Trophoblast cell (in vitro differentiated cells and primary cell): ENCODE data around the gene CRIM1.

ENCODE experiments used
- DNase-seq, 2 donors: peaks; one replicate each; pipeline ENCODE4 v3.0.0-alpha.2; 2016
- H2AFZ ChIP-seq: 2 replicates; pipeline ENCODE4 v1.6.1; 2013; ENCODE audit warnings: low read length, moderate library complexity, mild to moderate bottlenecking; ENCODE audit not compliant: insufficient read depth, poor library complexity
- H2AK5ac ChIP-seq: 2 replicates; pipeline ENCODE4 v1.6.1; 2013; ENCODE audit warnings: mild to moderate bottlenecking, low read length
- H2BK120ac ChIP-seq: 2 replicates; pipeline ENCODE4 v1.6.1; 2013; ENCODE audit warnings: low read length, mild to moderate bottlenecking, moderate library complexity; ENCODE audit not compliant: insufficient read depth, poor library complexity
- H2BK12ac ChIP-seq: 2 replicates; pipeline ENCODE4 v1.6.1; 2013; ENCODE audit warnings: mild to moderate bottlenecking, low read length, moderate library complexity
- H2BK5ac ChIP-seq: 2 replicates; pipeline ENCODE4 v1.6.1; 2013; ENCODE audit warnings: low read length, low read depth, moderate library complexity, mild to moderate bottlenecking; ENCODE audit not compliant: poor library complexity
- H3K14ac ChIP-seq: 2 replicates; pipeline ENCODE4 v1.6.1; 2013; ENCODE audit warnings: mild to moderate bottlenecking, low read length
- H3K18ac ChIP-seq: 2 replicates; pipeline ENCODE4 v1.6.1; 2013; ENCODE audit warnings: mild to moderate bottlenecking, low read length
- H3K23ac ChIP-seq: 2 replicates; pipeline ENCODE4 v1.6.1; 2013; ENCODE audit warnings: low read length
- H3K27ac ChIP-seq: 2 replicates; pipeline ENCODE4 v1.5.1; 2013; ENCODE audit warnings: low read depth, mild to moderate bottlenecking, inconsistent platforms, low read length, moderate library complexity
- H3K27me3 ChIP-seq: 2 replicates; pipeline ENCODE4 v1.6.1; 2013; ENCODE audit warnings: inconsistent platforms, mild to moderate bottlenecking, low read length, moderate library complexity; ENCODE audit not compliant: insufficient read depth
- H3K36me3 ChIP-seq, 2 experiments: 1 replicate in 1 of 2; 2 replicates in 1 of 2; pipeline ENCODE4 v1.6.1; 2013; ENCODE audit warnings: low read length in 2 of 2, mild to moderate bottlenecking in 2 of 2, moderate library complexity in 1 of 2; ENCODE audit not compliant: insufficient read depth in 2 of 2, control insufficient read depth in 1 of 2
- H3K4ac ChIP-seq: 2 replicates; pipeline ENCODE4 v1.6.1; 2013; ENCODE audit warnings: low read depth, mild to moderate bottlenecking, low read length, moderate library complexity
- H3K4me1 ChIP-seq, 2 experiments: 1 replicate in 1 of 2; 2 replicates in 1 of 2; pipeline ENCODE4 v1.6.1; 2013; ENCODE audit warnings: low read length in 2 of 2, mild to moderate bottlenecking in 2 of 2, moderate library complexity in 1 of 2; ENCODE audit not compliant: insufficient read depth in 2 of 2, control insufficient read depth in 1 of 2
- H3K4me2 ChIP-seq: 2 replicates; pipeline ENCODE4 v1.6.1; 2013; ENCODE audit warnings: inconsistent platforms, mild to moderate bottlenecking, low read length, moderate library complexity
- H3K4me3 ChIP-seq: 2 replicates; pipeline ENCODE4 v1.5.1; 2013; ENCODE audit warnings: mild to moderate bottlenecking, low read depth, low read length, inconsistent platforms
- H3K79me1 ChIP-seq: one replicate; pipeline ENCODE4 v1.6.1; 2013; ENCODE audit warnings: low read length
- H3K79me2 ChIP-seq: 2 replicates; pipeline ENCODE4 v1.6.1; 2013; ENCODE audit warnings: low read length, mild to moderate bottlenecking; ENCODE audit not compliant: control insufficient read depth, insufficient read depth, poor library complexity
- H3K9ac ChIP-seq: 2 replicates; pipeline ENCODE4 v1.6.1; 2013; ENCODE audit warnings: mild to moderate bottlenecking, low read length
- H3K9me3 ChIP-seq: 2 replicates; pipeline ENCODE4 v1.6.1; 2013; ENCODE audit warnings: low read depth, mild to moderate bottlenecking, control low read depth, inconsistent platforms, low read length; ENCODE audit not compliant: insufficient read depth
- H4K12ac ChIP-seq: 2 replicates; pipeline ENCODE4 v1.6.1; 2013; ENCODE audit warnings: low read depth, mild to moderate bottlenecking, low read length, moderate library complexity
- H4K8ac ChIP-seq: 2 replicates; pipeline ENCODE4 v1.6.1; 2013; ENCODE audit warnings: low read depth, mild to moderate bottlenecking, low read length, moderate library complexity
- H4K91ac ChIP-seq: one replicate; pipeline ENCODE4 v1.6.1; 2013; ENCODE audit warnings: low read depth, mild to moderate bottlenecking, low read length, moderate library complexity
- WGBS: extraction: QIAGEN DNeasy Blood & Tissue Kit; methylation state at CpG from one replicate; pipeline ENCODE4 v1.1.7; 2013; ENCODE audit warnings: missing lambda C conversion rate; ENCODE audit not compliant: insufficient read length, insufficient coverage; ENCODE audit errors: extremely low coverage; 5-methylcytosine and 5-hydroxymethylcytosine counted together

The CRIM1 gene

DNA sequence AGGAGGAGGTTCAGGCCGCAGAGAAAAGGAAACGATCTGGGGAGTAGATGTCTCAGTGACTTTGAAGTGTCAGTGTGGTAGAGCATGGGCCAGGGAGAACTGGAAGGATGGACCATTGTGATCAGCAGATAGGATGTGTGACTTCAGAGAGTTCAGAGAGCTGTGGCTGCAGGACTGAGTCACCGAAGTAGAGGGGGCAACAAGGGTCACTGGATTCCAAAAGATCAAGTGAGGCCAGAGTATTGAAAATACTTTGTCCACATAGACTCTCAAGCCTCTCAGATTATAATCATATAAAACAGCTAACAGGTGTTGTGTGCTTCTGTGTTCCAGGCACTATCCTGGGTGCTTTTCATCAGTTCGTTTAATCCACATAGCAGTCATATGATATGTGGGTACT lies 99.4 kb downstream of the CRIM1 start:
- Histone ChIP-seq H4K12ac (no peak overlapping the region), H4K91ac (no peak overlapping the region), H3K27ac (no peak overlapping the region), H3K4ac (no peak overlapping the region), H3K27me3 (no peaks in the 10 kb centered on the region), H2BK12ac (no peak overlapping the region), H3K18ac (no peak overlapping the region), H3K79me1 (no peaks in the 10 kb centered on the region), H3K9me3 (no peaks in the 10 kb centered on the region), H3K79me2 (peaks cover 4% of the 10 kb centered on the region), H3K4me1 (peaks cover 2 to 14% of the 10 kb centered on the region in 2 experiments), H4K8ac (no peak overlapping the region), H3K36me3 (peaks cover 4 to 19% of the 10 kb centered on the region in 2 experiments), H2BK5ac (no peak overlapping the region), H2BK120ac (no peak overlapping the region), H3K4me2 (no peak overlapping the region), H2AFZ (no peak overlapping the region), H3K9ac (no peak overlapping the region), H3K14ac (no peak overlapping the region), H3K4me3 (no peak overlapping the region), H2AK5ac (no peak overlapping the region), H3K23ac (no peak overlapping the region)
- DNase-seq: no peak
- WGBS: no CpG with 5 or more reads among the region's 4 CpGs

DNA sequence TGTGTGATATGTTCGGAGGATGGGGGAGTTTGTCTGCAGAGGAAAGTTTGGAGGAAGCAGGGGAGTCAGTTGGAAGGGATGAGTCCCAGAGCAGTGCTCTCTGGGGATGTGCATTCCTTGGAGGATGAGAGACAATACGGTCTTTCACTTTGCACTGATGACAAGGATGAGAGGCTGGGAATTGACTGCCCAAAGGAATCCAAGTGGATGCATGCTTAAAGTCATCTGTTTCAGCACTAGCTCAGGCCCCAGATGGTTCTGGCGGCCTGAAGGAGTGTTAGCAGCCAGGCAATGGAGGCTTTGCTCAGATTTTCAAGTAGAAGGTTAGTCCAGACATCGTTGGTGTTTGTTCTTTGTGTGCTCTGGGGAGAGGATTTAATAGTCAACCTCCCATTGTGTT lies 100.2 kb downstream of the CRIM1 start:
- Histone ChIP-seq H3K4me3 (no peak overlapping the region), H2BK120ac (no peak overlapping the region), H2AK5ac (no peak overlapping the region), H2AFZ (no peak overlapping the region), H3K4me2 (no peak overlapping the region), H3K14ac (no peak overlapping the region), H3K27ac (no peak overlapping the region), H3K79me1 (peaks cover 2% of the 10 kb centered on the region), H4K12ac (no peak overlapping the region), H2BK12ac (no peak overlapping the region), H3K4ac (no peak overlapping the region), H3K9me3 (no peaks in the 10 kb centered on the region), H3K18ac (no peak overlapping the region), H3K23ac (no peak overlapping the region), H2BK5ac (no peak overlapping the region), H3K9ac (no peak overlapping the region), H3K27me3 (no peaks in the 10 kb centered on the region), H3K36me3 (peaks cover 4 to 19% of the 10 kb centered on the region in 2 experiments), H3K4me1 (peaks cover 2 to 15% of the 10 kb centered on the region in 2 experiments), H3K79me2 (peaks cover 4% of the 10 kb centered on the region), H4K91ac (no peak overlapping the region), H4K8ac (no peak overlapping the region)
- no peak for DNase-seq
- WGBS: 100% methylated on average over 1 of the region's 4 CpGs

- Histone ChIP-seq H3K79me2 (peaks cover 3% of the 10 kb centered on the region), H4K8ac (no peak overlapping the region), H2AK5ac (no peak overlapping the region), H3K36me3 (peaks cover 4 to 17% of the 10 kb centered on the region in 2 experiments), H4K91ac (no peak overlapping the region), H2BK5ac (no peak overlapping the region), H2AFZ (no peak overlapping the region), H4K12ac (no peak overlapping the region), H2BK120ac (no peak overlapping the region), H3K4ac (no peak overlapping the region), H3K27ac (no peak overlapping the region), H3K9ac (no peak overlapping the region), H3K18ac (peak overlapping the region; percentile 8), H3K79me1 (peaks cover 6% of the 10 kb centered on the region), H3K4me3 (no peak overlapping the region), H3K14ac (no peak overlapping the region), H3K9me3 (no peaks in the 10 kb centered on the region), H3K27me3 (no peaks in the 10 kb centered on the region), H2BK12ac (no peak overlapping the region), H3K23ac (no peak overlapping the region), H3K4me1 (peaks cover 5 to 17% of the 10 kb centered on the region in 2 experiments), H3K4me2 (no peak overlapping the region)
- DNase-seq: peak in 1 of 2 donors; percentile 44
- WGBS: no CpG with 5 or more reads among the region's 17 CpGs
These were observed 100.9 kb downstream of the CRIM1 start for GRCh38 chr2:36456227-36457175.

GRCh38 chr2:36458106-36458505 lies 102.5 kb downstream of the CRIM1 start:
- H3K4me3 ChIP-seq: no peak overlapping the region
- H4K91ac ChIP-seq: no peak overlapping the region
- H3K79me1 ChIP-seq: peaks cover 7% of the 10 kb centered on the region
- H3K4ac ChIP-seq: no peak overlapping the region
- no peak overlapping the region for H3K14ac ChIP-seq
- no peak overlapping the region for H2AFZ ChIP-seq
- H2BK120ac ChIP-seq: no peak overlapping the region
- no peak overlapping the region for H2BK5ac ChIP-seq
- DNase-seq: peak; percentile 28 to 51
- no peak overlapping the region for H2AK5ac ChIP-seq
- H3K27me3 ChIP-seq: no peaks in the 10 kb centered on the region
- no CpG with 5 or more reads among the region's 5 CpGs for WGBS
- H4K12ac ChIP-seq: no peak overlapping the region
- H3K18ac ChIP-seq: no peak overlapping the region
- H3K79me2 ChIP-seq: peaks cover 4% of the 10 kb centered on the region
- no peak overlapping the region for H3K23ac ChIP-seq
- peaks cover 4 to 15% of the 10 kb centered on the region in 2 experiments for H3K36me3 ChIP-seq
- no peaks in the 10 kb centered on the region for H3K9me3 ChIP-seq
- no peak overlapping the region for H4K8ac ChIP-seq
- H3K4me2 ChIP-seq: no peak overlapping the region
- H3K9ac ChIP-seq: no peak overlapping the region
- H3K27ac ChIP-seq: no peak overlapping the region
- peaks cover 5 to 18% of the 10 kb centered on the region in 2 experiments for H3K4me1 ChIP-seq
- H2BK12ac ChIP-seq: no peak overlapping the region
